ENCODE data around the gene OLFML1.

Gene OLFML1

GRCh38 chr11:7531011-7531410, 45.7 kb downstream of the OLFML1 start:
- H3K27me3 Mint-ChIP-seq: peaks cover 2% of the 10 kb centered on the region
- H3K4me1 Mint-ChIP-seq: peaks cover 67% of the 10 kb centered on the region
- H3K27ac Mint-ChIP-seq: peak overlapping the region; percentile 30
- no peak overlapping the region for H3K4me3 Mint-ChIP-seq
- no peaks in the 10 kb centered on the region for H3K36me3 Mint-ChIP-seq
- no peaks in the 10 kb centered on the region for H3K9me3 Mint-ChIP-seq

GRCh38 chr11:7532405-7533145, 47.3 kb downstream of the OLFML1 start:
- Mint-ChIP-seq H3K4me1 (peaks cover 67% of the 10 kb centered on the region), H3K4me3 (no peak overlapping the region), H3K27ac (no peak overlapping the region), H3K36me3 (no peaks in the 10 kb centered on the region), H3K27me3 (peaks cover 2% of the 10 kb centered on the region), H3K9me3 (no peaks in the 10 kb centered on the region)

- H3K27me3 Mint-ChIP-seq: peaks cover 2% of the 10 kb centered on the region
- H3K9me3 Mint-ChIP-seq: no peaks in the 10 kb centered on the region
- H3K36me3 Mint-ChIP-seq: no peaks in the 10 kb centered on the region
- no peak overlapping the region for H3K27ac Mint-ChIP-seq
- H3K4me1 Mint-ChIP-seq: peaks cover 67% of the 10 kb centered on the region
- H3K4me3 Mint-ChIP-seq: no peak overlapping the region
These were observed 48.1 kb downstream of the OLFML1 start for GRCh38 chr11:7533199-7534041.

- peaks cover 2% of the 10 kb centered on the region for H3K27me3 Mint-ChIP-seq
- H3K9me3 Mint-ChIP-seq: no peaks in the 10 kb centered on the region
- H3K36me3 Mint-ChIP-seq: no peaks in the 10 kb centered on the region
- H3K4me3 Mint-ChIP-seq: no peak overlapping the region
- peaks cover 64% of the 10 kb centered on the region for H3K4me1 Mint-ChIP-seq
- no peak overlapping the region for H3K27ac Mint-ChIP-seq
These were observed 48.7 kb downstream of the OLFML1 start for GRCh38 chr11:7534042-7534378.

- Mint-ChIP-seq H3K27ac (no peak overlapping the region), H3K4me1 (peaks cover 50% of the 10 kb centered on the region), H3K9me3 (no peaks in the 10 kb centered on the region), H3K27me3 (peaks cover 2% of the 10 kb centered on the region), H3K36me3 (no peaks in the 10 kb centered on the region), H3K4me3 (no peak overlapping the region)
These were observed 50.8 kb downstream of the OLFML1 start for GRCh38 chr11:7536100-7536499.

GRCh38 chr11:7537265-7537664, 52.0 kb downstream of the OLFML1 start:
- Mint-ChIP-seq H3K4me1 (peaks cover 46% of the 10 kb centered on the region), H3K36me3 (no peaks in the 10 kb centered on the region), H3K9me3 (no peaks in the 10 kb centered on the region), H3K4me3 (no peak overlapping the region), H3K27me3 (peaks cover 2% of the 10 kb centered on the region), H3K27ac (no peak overlapping the region)

GRCh38 chr11:7538031-7538430, 52.7 kb downstream of the OLFML1 start:
- Mint-ChIP-seq H3K27ac (no peak overlapping the region), H3K4me1 (peaks cover 50% of the 10 kb centered on the region), H3K9me3 (no peaks in the 10 kb centered on the region), H3K4me3 (peak overlapping the region; percentile 45), H3K36me3 (no peaks in the 10 kb centered on the region), H3K27me3 (peaks cover 2% of the 10 kb centered on the region)

GRCh38 chr11:7538466-7539454, 53.5 kb downstream of the OLFML1 start:
- H3K9me3 Mint-ChIP-seq: no peaks in the 10 kb centered on the region
- H3K36me3 Mint-ChIP-seq: no peaks in the 10 kb centered on the region
- H3K4me3 Mint-ChIP-seq: no peak overlapping the region
- peaks cover 49% of the 10 kb centered on the region for H3K4me1 Mint-ChIP-seq
- no peak overlapping the region for H3K27ac Mint-ChIP-seq
- peaks cover 2% of the 10 kb centered on the region for H3K27me3 Mint-ChIP-seq

- peaks cover 33% of the 10 kb centered on the region for H3K4me1 Mint-ChIP-seq
- H3K9me3 Mint-ChIP-seq: no peaks in the 10 kb centered on the region
- H3K4me3 Mint-ChIP-seq: no peak overlapping the region
- H3K27ac Mint-ChIP-seq: no peak overlapping the region
- H3K27me3 Mint-ChIP-seq: no peaks in the 10 kb centered on the region
- H3K36me3 Mint-ChIP-seq: no peaks in the 10 kb centered on the region
These were observed 55.7 kb downstream of the OLFML1 start for GRCh38 chr11:7540830-7541555.

GRCh38 chr11:7543302-7543701, 58.0 kb downstream of the OLFML1 start:
- Mint-ChIP-seq H3K9me3 (no peaks in the 10 kb centered on the region), H3K27ac (no peak overlapping the region), H3K4me1 (peaks cover 13% of the 10 kb centered on the region), H3K27me3 (no peaks in the 10 kb centered on the region), H3K4me3 (no peak overlapping the region), H3K36me3 (no peaks in the 10 kb centered on the region)

GRCh38 chr11:7544021-7544420, 58.7 kb downstream of the OLFML1 start:
- Mint-ChIP-seq H3K27me3 (no peaks in the 10 kb centered on the region), H3K4me1 (peaks cover 9% of the 10 kb centered on the region)

GRCh38 chr11:7545611-7546010, 60.3 kb downstream of the OLFML1 start:
- Mint-ChIP-seq H3K4me3 (no peak overlapping the region), H3K36me3 (peaks cover 1% of the 10 kb centered on the region), H3K9me3 (no peaks in the 10 kb centered on the region), H3K27ac (no peak overlapping the region), H3K27me3 (no peaks in the 10 kb centered on the region), H3K4me1 (peaks cover 7% of the 10 kb centered on the region)

More at GRCh38 chr11:7544021-7544420, 58.7 kb downstream of the OLFML1 start:
- Mint-ChIP-seq H3K36me3 (no peaks in the 10 kb centered on the region), H3K27ac (no peak overlapping the region), H3K9me3 (no peaks in the 10 kb centered on the region), H3K4me3 (no peak overlapping the region)

GRCh38 chr11:7546324-7546791, 61.1 kb downstream of the OLFML1 start:
- no peak overlapping the region for H3K27ac Mint-ChIP-seq

GRCh38 chr11:7547687-7548086, 62.4 kb downstream of the OLFML1 start:
- Mint-ChIP-seq H3K36me3 (peaks cover 4% of the 10 kb centered on the region), H3K4me1 (peaks cover 4% of the 10 kb centered on the region), H3K27ac (no peak overlapping the region), H3K9me3 (no peaks in the 10 kb centered on the region), H3K27me3 (no peaks in the 10 kb centered on the region), H3K4me3 (no peak overlapping the region)

More at GRCh38 chr11:7546324-7546791, 61.1 kb downstream of the OLFML1 start:
- Mint-ChIP-seq H3K27me3 (no peaks in the 10 kb centered on the region), H3K36me3 (peaks cover 1% of the 10 kb centered on the region), H3K9me3 (no peaks in the 10 kb centered on the region), H3K4me3 (no peak overlapping the region), H3K4me1 (peaks cover 7% of the 10 kb centered on the region)
